ENCODE measurements around the gene CLEC4M. TPM values are rescaled to one million over a fixed set of nuclear protein-coding genes. Genes with fewer than 3 reads are reported as not detected.

Gene CLEC4M
- total and polyA plus RNA-seq, 2 of the 8 experiments (the other 6 are each of a cell fraction or from before 2014, with no cell fraction given): not detected

DNA sequence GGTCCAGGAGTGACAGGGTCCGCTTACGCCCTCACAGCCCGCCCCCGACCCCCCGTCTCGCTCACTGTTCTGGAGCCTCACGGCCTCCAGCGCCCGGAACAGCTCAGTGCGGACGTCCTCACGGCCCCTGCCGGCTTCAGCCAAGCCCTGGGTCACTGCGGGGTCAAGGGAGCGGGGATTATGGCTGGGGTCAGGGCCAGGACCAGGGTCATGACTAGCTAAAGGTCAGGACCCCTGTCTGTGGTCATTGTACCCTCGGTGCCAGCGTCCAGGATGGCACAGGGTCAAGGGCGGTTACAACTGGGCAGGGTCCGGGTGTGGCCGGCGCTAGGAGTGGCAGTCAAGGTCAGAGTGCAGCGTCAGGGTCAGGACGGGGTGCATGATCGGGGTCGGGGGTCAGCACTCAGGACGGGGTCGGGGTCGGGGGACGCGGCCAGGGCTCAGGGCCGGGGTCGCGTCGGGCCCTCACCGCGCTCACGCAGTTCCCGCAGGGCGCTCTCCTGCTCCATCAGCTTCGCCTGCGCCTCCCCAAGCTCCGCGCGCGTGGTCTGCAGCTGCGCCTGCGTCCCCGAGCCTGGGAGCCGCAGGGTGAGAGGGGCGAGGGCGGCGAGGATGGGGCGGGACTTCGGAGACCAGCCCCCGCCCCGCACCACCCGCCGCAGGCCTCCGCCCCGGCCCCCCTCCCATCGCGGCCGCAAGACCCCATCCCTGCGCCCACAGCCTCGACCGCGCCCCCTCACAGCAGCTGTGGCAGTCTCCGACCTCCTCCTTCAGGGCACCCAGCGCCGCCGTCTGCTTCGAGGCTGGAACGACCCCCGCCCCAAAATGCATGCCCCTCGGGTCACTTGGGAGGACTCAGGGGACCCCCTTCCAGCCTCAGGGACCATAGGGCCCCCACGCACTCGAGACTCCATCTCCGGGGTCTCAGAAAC, 32.5 kb upstream of the CLEC4M start (continued):
- TF ChIP-seq ZNF274 (IDR thresholded peaks at IDR 0.05; ENCODE audit: borderline replicate concordance, extremely low read depth, low read length) (no peak), POU5F1 (IDR thresholded peaks at IDR 0.05; ENCODE audit: low read depth, low read length) (no peak), SUZ12 (IDR thresholded peaks at IDR 0.05; ENCODE audit: low read length) (peak; percentile 68), KDM5A (IDR thresholded peaks at IDR 0.05; ENCODE audit: low read length) (no peak), RBBP5 (IDR thresholded peaks at IDR 0.05; ENCODE audit: borderline replicate concordance, low read depth, low read length) (no peak), CHD1 (IDR thresholded peaks at IDR 0.05; ENCODE audit: low read depth, low read length) (no peak), JUND (IDR thresholded peaks at IDR 0.05; ENCODE audit: low read length) (no peak), BRCA1 (IDR thresholded peaks at IDR 0.05; ENCODE audit: low read depth, low read length) (no peak), FOSL1 (IDR thresholded peaks at IDR 0.05; ENCODE audit: insufficient read depth, low read depth, low read length) (no peak), CTBP2 (IDR thresholded peaks at IDR 0.05; ENCODE audit: borderline replicate concordance, insufficient read depth, insufficient read length, low read length) (no peak), TAF1 (IDR thresholded peaks at IDR 0.05; ENCODE audit: low read depth, low read length) (no peak), TCF12 (IDR thresholded peaks at IDR 0.05; ENCODE audit: low read depth, low read length) (no peak)
- TF ChIP-seq, protein P1, sequence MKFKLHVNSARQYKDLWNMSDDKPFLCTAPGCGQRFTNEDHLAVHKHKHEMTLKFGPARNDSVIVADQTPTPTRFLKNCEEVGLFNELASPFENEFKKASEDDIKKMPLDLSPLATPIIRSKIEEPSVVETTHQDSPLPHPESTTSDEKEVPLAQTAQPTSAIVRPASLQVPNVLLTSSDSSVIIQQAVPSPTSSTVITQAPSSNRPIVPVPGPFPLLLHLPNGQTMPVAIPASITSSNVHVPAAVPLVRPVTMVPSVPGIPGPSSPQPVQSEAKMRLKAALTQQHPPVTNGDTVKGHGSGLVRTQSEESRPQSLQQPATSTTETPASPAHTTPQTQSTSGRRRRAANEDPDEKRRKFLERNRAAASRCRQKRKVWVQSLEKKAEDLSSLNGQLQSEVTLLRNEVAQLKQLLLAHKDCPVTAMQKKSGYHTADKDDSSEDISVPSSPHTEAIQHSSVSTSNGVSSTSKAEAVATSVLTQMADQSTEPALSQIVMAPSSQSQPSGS (IDR thresholded peaks at IDR 0.05; ENCODE audit: low read length): no peak
- TF ChIP-seq, protein P2, sequence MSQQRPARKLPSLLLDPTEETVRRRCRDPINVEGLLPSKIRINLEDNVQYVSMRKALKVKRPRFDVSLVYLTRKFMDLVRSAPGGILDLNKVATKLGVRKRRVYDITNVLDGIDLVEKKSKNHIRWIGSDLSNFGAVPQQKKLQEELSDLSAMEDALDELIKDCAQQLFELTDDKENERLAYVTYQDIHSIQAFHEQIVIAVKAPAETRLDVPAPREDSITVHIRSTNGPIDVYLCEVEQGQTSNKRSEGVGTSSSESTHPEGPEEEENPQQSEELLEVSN (IDR thresholded peaks at IDR 0.05): 0 out of 2 replicates have a peak, but pooled peaks have one; percentile 7
- TF ChIP-seq, protein P3, sequence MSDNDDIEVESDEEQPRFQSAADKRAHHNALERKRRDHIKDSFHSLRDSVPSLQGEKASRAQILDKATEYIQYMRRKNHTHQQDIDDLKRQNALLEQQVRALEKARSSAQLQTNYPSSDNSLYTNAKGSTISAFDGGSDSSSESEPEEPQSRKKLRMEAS (IDR thresholded peaks at IDR 0.05): peak; percentile 74

Measured in H1 (cell line).